IPS-18c (cell line): Measurements from ENCODE around the gene AKAP13.
"Not testable (repeated sequence)": the region's sequence is repeated elsewhere in the genome, so short reads cannot be mapped to it uniquely, and the experiment has no call there.

Source experiments
- H3K4me3 ChIP-seq: 2 replicates; pipeline ENCODE4 v1.7.0; 2013; ENCODE audit warnings: low read depth, mild to moderate bottlenecking, low read length, moderate library complexity; ENCODE audit not compliant: insufficient read depth
- H3K9me3 ChIP-seq: one replicate; pipeline ENCODE4 v1.6.1; 2013; ENCODE audit warnings: mild to moderate bottlenecking, low read length, moderate library complexity; ENCODE audit not compliant: control insufficient read depth, insufficient read depth

AKAP13 gene

GRCh38 chr15:85576392-85576791 lies 196.0 kb downstream of the AKAP13 start:
- H3K4me3 ChIP-seq: no peak overlapping the region
- H3K9me3 ChIP-seq: no peaks in the 10 kb centered on the region

- Histone ChIP-seq H3K4me3 (no peak overlapping the region), H3K9me3 (no peaks in the 10 kb centered on the region)
Measured at GRCh38 chr15:85578941-85579701, 198.7 kb downstream of the AKAP13 start.

- Histone ChIP-seq H3K4me3 (no peak overlapping the region), H3K9me3 (no peaks in the 10 kb centered on the region)
Measured at GRCh38 chr15:85579957-85580694, 199.7 kb downstream of the AKAP13 start.

- no peaks in the 10 kb centered on the region for H3K9me3 ChIP-seq
- H3K4me3 ChIP-seq: no peak overlapping the region
Measured at GRCh38 chr15:85580879-85581278, 200.5 kb downstream of the AKAP13 start.

GRCh38 chr15:85581495-85581894 lies 201.1 kb downstream of the AKAP13 start:
- H3K4me3 ChIP-seq: no peak overlapping the region

GRCh38 chr15:85582131-85583079 lies 202.0 kb downstream of the AKAP13 start:
- Histone ChIP-seq H3K4me3 (no peak overlapping the region), H3K9me3 (no peaks in the 10 kb centered on the region)

More at GRCh38 chr15:85581495-85581894, 201.1 kb downstream of the AKAP13 start:
- H3K9me3 ChIP-seq: no peaks in the 10 kb centered on the region

GRCh38 chr15:85583442-85583841 lies 203.0 kb downstream of the AKAP13 start:
- H3K4me3 ChIP-seq: no peak overlapping the region

GRCh38 chr15:85583923-85584390 lies 203.6 kb downstream of the AKAP13 start:
- H3K4me3 ChIP-seq: no peak overlapping the region
- H3K9me3 ChIP-seq: no peaks in the 10 kb centered on the region

More at GRCh38 chr15:85583442-85583841, 203.0 kb downstream of the AKAP13 start:
- H3K9me3 ChIP-seq: no peaks in the 10 kb centered on the region

GRCh38 chr15:85584872-85585271 lies 204.5 kb downstream of the AKAP13 start:
- Histone ChIP-seq H3K4me3 (no peak overlapping the region), H3K9me3 (no peaks in the 10 kb centered on the region)

GRCh38 chr15:85586196-85586595 lies 205.8 kb downstream of the AKAP13 start:
- H3K9me3 ChIP-seq, H3K4me3 ChIP-seq: not testable (repeated sequence)

- Histone ChIP-seq H3K4me3 (no peak overlapping the region), H3K9me3 (no peaks in the 10 kb centered on the region)
Measured at GRCh38 chr15:85587707-85588411, 207.5 kb downstream of the AKAP13 start.

- no peak overlapping the region for H3K4me3 ChIP-seq
- no peaks in the 10 kb centered on the region for H3K9me3 ChIP-seq
Measured at GRCh38 chr15:85588677-85589076, 208.3 kb downstream of the AKAP13 start.

- Histone ChIP-seq H3K9me3 (no peaks in the 10 kb centered on the region), H3K4me3 (no peak overlapping the region)
Measured at GRCh38 chr15:85589851-85590250, 209.4 kb downstream of the AKAP13 start.

GRCh38 chr15:85591622-85592021 lies 211.2 kb downstream of the AKAP13 start:
- Histone ChIP-seq H3K4me3 (no peak overlapping the region), H3K9me3 (no peaks in the 10 kb centered on the region)

GRCh38 chr15:85592148-85592547 lies 211.7 kb downstream of the AKAP13 start:
- Histone ChIP-seq H3K4me3 (no peak overlapping the region), H3K9me3 (no peaks in the 10 kb centered on the region)

- Histone ChIP-seq H3K9me3 (no peaks in the 10 kb centered on the region), H3K4me3 (no peak overlapping the region)
Measured at GRCh38 chr15:85593809-85594445, 213.5 kb downstream of the AKAP13 start.
